Lung (tissue), 12 donors: ENCODE data around the gene PTPRD. TPM values are rescaled to one million over a fixed set of nuclear protein-coding genes. Genes with fewer than 3 reads are reported as not detected.

Experiments used
- ATAC-seq: fragments of 200-7000 bp; cut with Tn5 transposase; one replicate; pipeline ENCODE4 v1.9.1; 2020; ENCODE audit warnings: moderate number of reproducible peaks; ENCODE audit not compliant: insufficient read depth, low FRiP score
- DNase-seq, 3 donors: peaks; one replicate each; pipeline ENCODE4 v3.0.0-alpha.2; 2013 to 2017
- H3K27ac ChIP-seq, 2 donors: one replicate each; pipeline ENCODE4 v1.5.1; 2013; ENCODE audit warnings: mild to moderate bottlenecking in 2 of 2, moderate library complexity in 2 of 2, control low read depth in 1 of 2, inconsistent platforms in 1 of 2, low read depth in 1 of 2, low read length in 1 of 2
- H3K27me3 ChIP-seq, 3 donors: one replicate each; pipeline ENCODE4 v1.5.1; 2013; ENCODE audit warnings: low read length in 2 of 3; ENCODE audit not compliant: control insufficient read depth in 3 of 3, insufficient read depth in 3 of 3
- H3K36me3 ChIP-seq, 4 donors: one replicate each; pipeline ENCODE4 v1.5.1; 2013; ENCODE audit warnings: low read length in 4 of 4, mild to moderate bottlenecking in 1 of 4, moderate library complexity in 1 of 4; ENCODE audit not compliant: control insufficient read depth in 4 of 4, insufficient read depth in 4 of 4
- H3K4me1 ChIP-seq, 5 donors: one replicate each; pipeline ENCODE4 v1.5.1; 2013; ENCODE audit warnings: low read length in 5 of 5, mild to moderate bottlenecking in 2 of 5, moderate library complexity in 1 of 5; ENCODE audit not compliant: control insufficient read depth in 5 of 5, insufficient read depth in 5 of 5
- H3K4me3 ChIP-seq: one replicate; pipeline ENCODE4 v1.5.1; 2013; ENCODE audit warnings: mild to moderate bottlenecking, control low read depth, moderate library complexity
- H3K9ac ChIP-seq, 2 donors: one replicate each; pipeline ENCODE4 v1.5.1; 2013; ENCODE audit warnings: low read length in 2 of 2, control low read depth in 1 of 2; ENCODE audit not compliant: insufficient read depth in 1 of 2
- H3K9me3 ChIP-seq, 4 donors: one replicate each; pipeline ENCODE4 v1.5.1; 2013; ENCODE audit warnings: low read length in 3 of 4, mild to moderate bottlenecking in 1 of 4, moderate library complexity in 1 of 4; ENCODE audit not compliant: control insufficient read depth in 4 of 4, insufficient read depth in 3 of 4
- CTCF ChIP-seq: IDR thresholded peaks from 2 replicates; pipeline ENCODE4 v1.5.1; 2012; ENCODE audit warnings: mild to moderate bottlenecking; ENCODE audit errors: control extremely low read depth, extremely low read depth
- WGBS, 2 donors: extraction: QIAGEN DNeasy Blood & Tissue Kit; methylation state at CpG; one replicate each; pipeline ENCODE4 v1.1.7; 2013; 5-methylcytosine and 5-hydroxymethylcytosine counted together
- polyA plus RNA-seq, 2 donors: library from polyadenylated mRNA; stranded (reverse); fragments of 200-250 nt; gene quantifications; one replicate each; pipeline ENCODE4 v1.2.1, GENCODE V29; 2013
- total RNA-seq, 2 donors: library from RNA; depleted of rRNA in 1 of 2; stranded (reverse); fragments of >200 nt in 1 of 2; gene quantifications; one replicate each; pipeline ENCODE4 v1.2.1, GENCODE V29; 2014 to 2021
- donor health status: control.
- donor health status: control.
- donor health status: Bipolar disorder and iron deficiency.
- donor health status: healthy.
- donor health status: DM: yes; HTN: yes; CAD: no.

PTPRD gene
- total and polyA plus RNA-seq, 4 donors = 1.9 to 145 (median 13.7) TPM

DNA sequence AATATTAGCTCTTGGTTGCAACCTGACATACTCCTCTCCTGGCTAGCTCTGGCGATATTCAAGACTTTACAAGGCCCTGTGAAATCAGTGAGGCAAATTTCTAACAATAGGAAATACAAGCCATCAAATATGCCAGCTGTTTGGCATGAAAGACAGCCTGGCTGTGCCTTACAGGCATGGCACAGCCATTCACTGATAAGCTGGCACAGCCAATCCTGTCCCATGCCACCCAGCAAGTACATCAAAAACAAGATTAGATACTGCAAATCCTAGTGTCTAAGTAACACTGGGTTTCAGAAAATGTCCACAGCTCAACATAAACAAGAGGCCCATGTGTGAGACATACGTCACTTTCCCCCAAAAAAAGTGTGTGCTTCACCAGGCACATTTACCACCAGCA lies 1767.4 kb downstream of the PTPRD start:
- Histone ChIP-seq H3K27ac (no peak overlapping the region), H3K4me3 (no peak overlapping the region), H3K36me3 (peaks cover 0 to 6% (median 0%) of the 10 kb centered on the region in 4 donors), H3K9me3 (no peaks in the 10 kb centered on the region), H3K9ac (no peak overlapping the region), H3K27me3 (no peaks in the 10 kb centered on the region), H3K4me1 (peaks cover 0 to 7% (median 2%) of the 10 kb centered on the region in 5 donors)
- DNase-seq (no peak), ATAC-seq (no peak)
- no peak for TF ChIP-seq CTCF
- WGBS, 2 donors = 66 to 69% methylated on average over 2 of the region's 2 CpGs

GRCh38 chr9:8844549-8844948 lies 1768.3 kb downstream of the PTPRD start:
- H3K36me3 ChIP-seq = peaks cover 0 to 6% (median 0%) of the 10 kb centered on the region in 4 donors
- ATAC-seq (no peak), DNase-seq (no peak)
- TF ChIP-seq CTCF = no peak
- H3K27me3 ChIP-seq = no peaks in the 10 kb centered on the region
- H3K9ac ChIP-seq = no peak overlapping the region
- H3K9me3 ChIP-seq = no peaks in the 10 kb centered on the region
- no peak overlapping the region for H3K27ac ChIP-seq
- H3K4me3 ChIP-seq = no peak overlapping the region
- peaks cover 0 to 7% (median 2%) of the 10 kb centered on the region in 5 donors for H3K4me1 ChIP-seq

- ATAC-seq (no peak), DNase-seq (no peak)
- Histone ChIP-seq H3K4me1 (peaks cover 0 to 4% (median 0%) of the 10 kb centered on the region in 5 donors), H3K9ac (no peak overlapping the region), H3K4me3 (no peak overlapping the region), H3K36me3 (peaks cover 0 to 4% (median 0%) of the 10 kb centered on the region in 4 donors), H3K27ac (no peak overlapping the region), H3K27me3 (no peaks in the 10 kb centered on the region), H3K9me3 (no peaks in the 10 kb centered on the region)
- WGBS, 2 donors = 90 to 94% methylated on average over 5 of the region's 5 CpGs
- no peak for TF ChIP-seq CTCF
These were observed 1770.2 kb downstream of the PTPRD start for GRCh38 chr9:8842402-8843193.

- no peak for TF ChIP-seq CTCF
- H3K9ac ChIP-seq = no peak overlapping the region
- H3K27me3 ChIP-seq = no peaks in the 10 kb centered on the region
- H3K9me3 ChIP-seq = no peaks in the 10 kb centered on the region
- ATAC-seq (no peak), DNase-seq (no peak)
- no peak overlapping the region for H3K27ac ChIP-seq
- peaks cover 0 to under 1% (median 0%) of the 10 kb centered on the region in 5 donors for H3K4me1 ChIP-seq
- 80 to 81% methylated on average over 3 of the region's 3 CpGs for WGBS, 2 donors
- H3K36me3 ChIP-seq = peaks cover 0 to 2% (median 0%) of the 10 kb centered on the region in 4 donors
- H3K4me3 ChIP-seq = no peak overlapping the region
These were observed 1774.7 kb downstream of the PTPRD start for GRCh38 chr9:8838136-8838535.
